T-helper 1 cell treated with Interleukin-12 subunit alpha and Interleukin-12 subunit beta and Interleukin-4 antibody, amounts not matched to agents 30 μg/mL and 1 μg/mL, for 36 hours (primary cell): ENCODE data around the gene LTB4R.
"Not testable (repeated sequence)": the region's sequence is repeated elsewhere in the genome, so short reads cannot be mapped to it uniquely, and the experiment has no call there.

Experiments used
- H3K27ac Mint-ChIP-seq: one replicate; pipeline ENCODE4 v1.8.0; 2021; ENCODE audit warnings: mild to moderate bottlenecking, mixed read lengths
- H3K27me3 Mint-ChIP-seq: one replicate; pipeline ENCODE4 v1.8.0; 2021; ENCODE audit warnings: low read depth, mixed read lengths
- H3K36me3 Mint-ChIP-seq: one replicate; pipeline ENCODE4 v1.8.0; 2021; ENCODE audit warnings: low read depth, mixed read lengths
- H3K4me1 Mint-ChIP-seq: one replicate; pipeline ENCODE4 v1.8.0; 2021; ENCODE audit warnings: low read depth, mixed read lengths
- H3K4me3 Mint-ChIP-seq: one replicate; pipeline ENCODE4 v1.8.0; 2021; ENCODE audit warnings: mild to moderate bottlenecking, moderate library complexity, mixed read lengths
- H3K9me3 Mint-ChIP-seq: one replicate; pipeline ENCODE4 v1.8.0; 2021; ENCODE audit warnings: mixed read lengths

The LTB4R gene

GRCh38 chr14:24349742-24350141 is 38.4 kb downstream of the LTB4R start:
- no peak overlapping the region for H3K27ac Mint-ChIP-seq
- H3K36me3 Mint-ChIP-seq = no peaks in the 10 kb centered on the region
- H3K27me3 Mint-ChIP-seq = peaks cover 67% of the 10 kb centered on the region
- no peaks in the 10 kb centered on the region for H3K4me1 Mint-ChIP-seq
- H3K9me3 Mint-ChIP-seq = no peaks in the 10 kb centered on the region
- H3K4me3 Mint-ChIP-seq = no peak overlapping the region

GRCh38 chr14:24351517-24351916 is 40.2 kb downstream of the LTB4R start:
- H3K36me3 Mint-ChIP-seq = no peaks in the 10 kb centered on the region
- H3K4me3 Mint-ChIP-seq = no peak overlapping the region
- H3K4me1 Mint-ChIP-seq = no peaks in the 10 kb centered on the region
- H3K27ac Mint-ChIP-seq = no peak overlapping the region
- H3K9me3 Mint-ChIP-seq = no peaks in the 10 kb centered on the region
- H3K27me3 Mint-ChIP-seq = peaks cover 57% of the 10 kb centered on the region

- no peak overlapping the region for H3K4me3 Mint-ChIP-seq
- peaks cover 49% of the 10 kb centered on the region for H3K27me3 Mint-ChIP-seq
Observed at GRCh38 chr14:24353559-24354481, 42.5 kb downstream of the LTB4R start.

GRCh38 chr14:24354482-24354825 is 43.2 kb downstream of the LTB4R start:
- H3K36me3 Mint-ChIP-seq, H3K4me1 Mint-ChIP-seq, H3K27ac Mint-ChIP-seq, H3K9me3 Mint-ChIP-seq, H3K4me3 Mint-ChIP-seq: not testable (repeated sequence)
- H3K27me3 Mint-ChIP-seq = peaks cover 44% of the 10 kb centered on the region

More at GRCh38 chr14:24353559-24354481, 42.5 kb downstream of the LTB4R start:
- H3K4me1 Mint-ChIP-seq = no peaks in the 10 kb centered on the region
- H3K36me3 Mint-ChIP-seq = no peaks in the 10 kb centered on the region
- H3K9me3 Mint-ChIP-seq = no peaks in the 10 kb centered on the region
- H3K27ac Mint-ChIP-seq = no peak overlapping the region

- Mint-ChIP-seq H3K4me3 (no peak overlapping the region), H3K27ac (no peak overlapping the region), H3K27me3 (peaks cover 43% of the 10 kb centered on the region), H3K36me3 (no peaks in the 10 kb centered on the region), H3K9me3 (no peaks in the 10 kb centered on the region), H3K4me1 (no peaks in the 10 kb centered on the region)
Observed at GRCh38 chr14:24355009-24355408, 43.7 kb downstream of the LTB4R start.

GRCh38 chr14:24356208-24356607 is 44.9 kb downstream of the LTB4R start:
- no peak overlapping the region for H3K4me3 Mint-ChIP-seq
- H3K4me1 Mint-ChIP-seq = no peaks in the 10 kb centered on the region
- no peaks in the 10 kb centered on the region for H3K36me3 Mint-ChIP-seq
- no peak overlapping the region for H3K27ac Mint-ChIP-seq
- H3K9me3 Mint-ChIP-seq = peaks cover 3% of the 10 kb centered on the region
- H3K27me3 Mint-ChIP-seq = peaks cover 38% of the 10 kb centered on the region

- Mint-ChIP-seq H3K4me1 (peaks cover 3% of the 10 kb centered on the region), H3K4me3 (no peak overlapping the region), H3K27ac (no peak overlapping the region), H3K27me3 (peaks cover 36% of the 10 kb centered on the region), H3K9me3 (peaks cover 3% of the 10 kb centered on the region), H3K36me3 (no peaks in the 10 kb centered on the region)
Observed at GRCh38 chr14:24360281-24360680, 49.0 kb downstream of the LTB4R start.

GRCh38 chr14:24361326-24361725 is 50.0 kb downstream of the LTB4R start:
- peaks cover 3% of the 10 kb centered on the region for H3K9me3 Mint-ChIP-seq
- no peak overlapping the region for H3K27ac Mint-ChIP-seq
- peaks cover 46% of the 10 kb centered on the region for H3K27me3 Mint-ChIP-seq
- H3K4me1 Mint-ChIP-seq = peaks cover 10% of the 10 kb centered on the region
- H3K36me3 Mint-ChIP-seq = no peaks in the 10 kb centered on the region
- no peak overlapping the region for H3K4me3 Mint-ChIP-seq

- Mint-ChIP-seq H3K9me3 (peaks cover 3% of the 10 kb centered on the region), H3K4me3 (no peak overlapping the region), H3K27me3 (peaks cover 54% of the 10 kb centered on the region), H3K4me1 (peaks cover 14% of the 10 kb centered on the region), H3K27ac (no peak overlapping the region), H3K36me3 (no peaks in the 10 kb centered on the region)
Observed at GRCh38 chr14:24362241-24362960, 51.1 kb downstream of the LTB4R start.

- H3K36me3 Mint-ChIP-seq = no peaks in the 10 kb centered on the region
- H3K4me3 Mint-ChIP-seq = no peak overlapping the region
- H3K27ac Mint-ChIP-seq = no peak overlapping the region
- peaks cover 63% of the 10 kb centered on the region for H3K27me3 Mint-ChIP-seq
- peaks cover 14% of the 10 kb centered on the region for H3K4me1 Mint-ChIP-seq
- H3K9me3 Mint-ChIP-seq = peaks cover 3% of the 10 kb centered on the region
Observed at GRCh38 chr14:24363401-24363800, 52.1 kb downstream of the LTB4R start.

- Mint-ChIP-seq H3K4me1 (peaks cover 14% of the 10 kb centered on the region), H3K27me3 (peaks cover 69% of the 10 kb centered on the region), H3K36me3 (no peaks in the 10 kb centered on the region), H3K27ac (no peak overlapping the region), H3K4me3 (no peak overlapping the region), H3K9me3 (peaks cover 3% of the 10 kb centered on the region)
Observed at GRCh38 chr14:24364841-24365240, 53.5 kb downstream of the LTB4R start.

GRCh38 chr14:24365600-24366412 is 54.5 kb downstream of the LTB4R start:
- Mint-ChIP-seq H3K27ac (no peak overlapping the region), H3K27me3 (peaks cover 64% of the 10 kb centered on the region)

GRCh38 chr14:24366413-24366720 is 55.1 kb downstream of the LTB4R start:
- H3K9me3 Mint-ChIP-seq = no peaks in the 10 kb centered on the region
- H3K4me3 Mint-ChIP-seq = no peak overlapping the region
- peaks cover 66% of the 10 kb centered on the region for H3K27me3 Mint-ChIP-seq
- no peak overlapping the region for H3K27ac Mint-ChIP-seq
- H3K4me1 Mint-ChIP-seq = peaks cover 14% of the 10 kb centered on the region
- H3K36me3 Mint-ChIP-seq = no peaks in the 10 kb centered on the region

More at GRCh38 chr14:24365600-24366412, 54.5 kb downstream of the LTB4R start:
- Mint-ChIP-seq H3K4me3 (peak overlapping the region; percentile 50), H3K9me3 (peaks cover under 1% of the 10 kb centered on the region), H3K36me3 (no peaks in the 10 kb centered on the region), H3K4me1 (peaks cover 14% of the 10 kb centered on the region)

- no peak overlapping the region for H3K27ac Mint-ChIP-seq
Observed at GRCh38 chr14:24366721-24367513, 55.6 kb downstream of the LTB4R start.

More at GRCh38 chr14:24366721-24367513, 55.6 kb downstream of the LTB4R start:
- H3K27me3 Mint-ChIP-seq = peaks cover 64% of the 10 kb centered on the region
- peaks cover 14% of the 10 kb centered on the region for H3K4me1 Mint-ChIP-seq
- no peaks in the 10 kb centered on the region for H3K9me3 Mint-ChIP-seq
- H3K4me3 Mint-ChIP-seq = peak overlapping the region; percentile 25
- no peaks in the 10 kb centered on the region for H3K36me3 Mint-ChIP-seq
